Activated T-helper 1 cell treated with Interleukin-2 at 50 U/mL for 16 hours (primary cell): ENCODE results near the gene FLAD1.

Experiments
- DNase-seq: peaks from one replicate; pipeline ENCODE4 v3.0.0-alpha.2; 2020; ENCODE audit warnings: low read depth

The FLAD1 gene

DNA sequence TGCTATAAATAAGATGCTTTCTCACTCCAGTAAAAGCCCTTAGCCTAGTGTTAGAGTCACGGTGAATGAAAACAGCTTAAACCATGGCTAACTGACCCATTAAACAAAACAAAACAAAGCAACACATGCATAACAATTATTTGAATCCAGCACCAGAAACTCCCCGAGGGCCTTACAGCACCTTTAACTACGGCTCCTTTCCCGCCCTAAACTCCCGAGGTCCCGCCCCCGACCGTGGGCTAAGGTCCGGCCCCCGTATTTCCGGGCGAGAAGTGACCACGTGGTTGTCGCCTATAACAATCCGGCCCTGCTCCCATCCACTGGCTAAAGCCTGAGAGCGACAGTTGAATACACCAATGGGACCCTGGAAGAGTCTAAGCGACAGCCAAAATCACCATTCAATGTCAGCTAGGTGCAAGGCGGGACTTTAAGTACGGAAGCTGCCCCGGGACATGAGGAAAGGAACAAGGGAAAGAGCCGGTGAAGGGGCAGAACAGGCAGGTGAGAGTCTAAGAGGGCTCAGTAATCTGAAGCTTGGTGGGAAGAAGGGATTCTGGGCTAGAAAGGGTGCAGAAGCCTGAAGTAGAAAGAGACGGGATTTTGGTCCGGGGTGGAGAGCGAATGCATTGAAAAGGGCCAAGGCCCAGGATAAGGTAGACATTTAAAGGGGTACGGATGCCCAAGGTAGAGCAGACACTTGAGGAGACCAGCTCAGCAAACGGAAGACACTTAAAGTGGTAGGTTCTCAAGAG is at the start of gene FLAD1:
Gene FLAD1 (plus strand): TSS at position 448 of the 752 bp plus-strand sequence. CDS start 351 bp downstream, outside the sequence.
- peak; percentile 90 for DNase-seq

DNA sequence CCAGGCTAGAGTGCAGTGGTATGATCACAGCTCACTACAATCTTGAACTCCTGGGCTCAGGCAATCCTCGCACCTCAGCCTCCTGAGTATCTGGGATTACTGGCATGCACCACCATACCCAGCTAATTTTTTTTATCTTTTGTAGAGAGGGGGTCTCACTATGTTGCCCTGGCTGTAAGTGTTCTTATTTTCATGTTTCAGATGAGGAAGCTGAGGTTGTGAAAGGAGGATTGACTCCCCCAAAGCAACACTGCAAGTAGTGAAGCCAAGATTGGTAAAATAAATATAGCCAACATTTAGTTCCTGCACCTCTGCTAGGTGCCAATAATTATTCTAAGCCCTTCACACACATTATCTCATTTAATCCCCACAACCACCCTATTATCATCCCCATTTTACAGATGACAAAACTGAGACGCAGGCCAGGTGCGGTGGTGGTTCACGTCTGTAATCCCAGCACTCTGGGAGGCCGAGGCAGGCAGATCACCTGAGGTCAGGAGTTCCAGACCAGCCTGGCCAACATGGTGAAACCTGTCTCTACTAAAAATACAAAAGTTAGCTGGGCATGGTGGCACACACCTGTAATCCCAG is 48.7 kb upstream of the FLAD1 start:
- DNase-seq = no peak

DNA sequence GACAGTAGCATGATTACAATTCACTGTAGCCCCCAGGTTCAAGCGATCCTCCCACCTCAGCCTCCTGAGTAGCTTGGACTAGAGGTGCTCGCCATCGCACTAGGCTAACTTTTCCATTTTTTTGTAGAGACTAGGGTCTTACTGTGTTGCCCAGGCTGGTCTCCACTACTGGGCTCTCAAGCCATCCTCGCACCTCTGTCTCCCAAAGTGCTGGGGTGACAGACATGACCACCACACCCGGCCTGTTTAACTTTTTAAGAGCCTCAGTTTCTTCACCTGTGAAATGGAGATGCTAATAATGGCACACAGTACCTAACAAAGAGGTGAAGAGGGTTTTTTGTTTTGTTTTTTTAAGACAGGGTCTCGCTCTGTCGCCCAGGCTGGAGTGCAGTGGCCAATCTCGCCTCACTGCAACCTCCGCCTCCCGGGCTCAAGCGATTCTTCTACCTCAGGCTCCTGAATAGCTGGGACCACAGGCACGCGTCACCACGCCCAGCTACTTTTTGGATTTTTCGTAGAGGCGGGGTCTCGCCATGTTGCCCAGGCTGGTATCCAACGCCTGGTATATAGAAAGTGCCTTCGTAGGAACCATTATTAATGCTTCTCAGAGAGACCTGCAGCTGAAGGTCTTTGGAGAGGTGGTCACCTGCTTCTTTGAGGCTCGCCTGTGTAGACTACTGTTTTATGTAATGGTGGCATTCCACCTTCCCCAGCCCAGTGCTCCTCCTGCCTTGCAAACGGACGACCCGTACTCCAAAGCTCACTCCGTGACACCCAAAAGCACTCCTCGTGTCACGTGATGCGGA is 47.2 kb upstream of the FLAD1 start:
- no peak for DNase-seq

DNA sequence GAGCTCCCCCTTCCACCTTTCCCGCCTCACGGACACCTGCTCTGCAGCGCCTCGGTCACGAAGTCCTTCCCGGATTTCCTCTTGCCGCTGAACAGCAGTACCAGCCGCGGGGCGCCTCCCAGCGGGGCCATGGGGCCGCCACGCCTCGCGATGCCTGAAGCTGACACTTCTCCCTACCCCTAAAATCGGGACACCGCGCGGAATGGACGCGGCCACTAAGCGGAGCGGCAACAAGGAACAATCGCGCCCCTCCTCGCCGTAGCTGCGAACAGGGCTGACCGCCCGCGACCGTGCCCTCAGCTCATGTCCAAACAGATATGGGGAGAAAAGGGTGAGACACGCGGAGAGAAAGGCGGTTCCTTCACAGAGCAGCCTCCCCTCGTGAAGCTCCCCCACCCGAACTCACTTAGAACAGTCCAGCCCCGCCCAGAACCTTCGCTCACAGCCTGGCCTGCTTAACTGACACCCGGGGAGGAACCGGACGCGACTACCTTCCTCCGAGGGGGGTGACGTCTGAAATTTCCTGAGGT is 46.5 kb upstream of the FLAD1 start, which contains the start of gene PMVK:
Gene PMVK (minus strand): TSS at position 165 of the 530 bp plus-strand sequence. CDS start 34 bp downstream, at position 131.
- peak; percentile 89 for DNase-seq

DNA sequence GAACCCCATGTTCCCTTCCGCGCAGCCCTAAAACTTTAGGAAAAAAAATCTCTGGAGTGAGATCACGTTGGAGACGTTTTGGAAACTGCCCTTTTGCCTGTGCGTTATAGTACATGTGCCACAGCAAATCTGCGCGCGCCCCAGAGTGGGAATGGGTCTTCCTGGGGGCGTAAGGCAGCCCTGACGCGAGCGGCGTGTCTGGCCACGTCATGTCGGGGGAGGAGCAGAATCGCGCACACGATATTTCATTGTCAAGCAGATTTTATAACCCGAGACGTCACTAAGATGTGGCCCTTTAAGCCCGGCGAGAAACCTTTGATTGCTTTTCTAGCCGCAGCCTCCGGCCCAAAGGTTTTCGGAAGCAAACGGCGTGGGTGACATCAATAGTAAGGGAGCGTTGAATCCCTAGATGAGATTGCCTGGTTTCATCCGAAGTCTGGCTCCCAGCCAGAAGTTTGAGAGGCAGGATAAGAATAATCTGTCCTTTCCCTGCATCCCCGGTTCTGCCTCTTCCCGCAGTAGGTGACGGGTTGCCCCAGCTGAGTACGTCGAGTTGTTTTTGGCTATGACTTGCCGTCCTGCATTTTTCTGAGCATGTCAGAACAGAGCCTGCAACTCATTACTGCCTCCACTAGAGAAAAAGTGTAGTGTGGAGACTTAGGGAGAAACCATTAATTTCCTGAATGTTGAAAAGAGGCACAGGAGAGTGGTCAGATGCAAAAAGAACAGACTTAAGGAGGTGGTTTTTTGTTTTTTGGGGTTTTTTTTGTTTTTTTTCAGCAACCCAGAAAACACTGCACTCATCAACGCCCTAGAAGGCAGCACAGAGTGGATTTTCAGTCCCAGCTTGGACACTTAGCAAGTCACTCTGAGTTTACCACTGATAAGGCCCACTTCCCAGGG is 45.8 kb upstream of the FLAD1 start:
- peak; percentile 77 for DNase-seq

DNA sequence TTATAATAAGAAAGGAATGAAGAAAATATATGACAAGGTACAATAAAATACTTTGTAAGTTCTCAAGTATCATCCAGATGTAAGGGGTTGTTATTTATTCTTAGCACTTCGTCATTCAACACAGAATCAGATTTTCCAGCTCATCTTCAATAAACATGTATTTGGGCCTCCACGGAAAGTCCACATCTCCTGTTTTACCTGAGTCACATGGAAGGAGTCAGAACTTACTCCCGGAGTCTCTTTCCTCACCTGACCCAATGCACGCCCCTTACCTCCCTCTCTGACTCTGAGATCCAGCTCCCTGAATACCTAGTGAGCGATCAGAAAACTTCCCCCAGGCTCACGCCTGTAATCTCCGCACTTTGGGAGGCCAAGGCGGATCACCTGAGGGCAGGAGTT is 45.2 kb upstream of the FLAD1 start:
- DNase-seq = no peak

DNA sequence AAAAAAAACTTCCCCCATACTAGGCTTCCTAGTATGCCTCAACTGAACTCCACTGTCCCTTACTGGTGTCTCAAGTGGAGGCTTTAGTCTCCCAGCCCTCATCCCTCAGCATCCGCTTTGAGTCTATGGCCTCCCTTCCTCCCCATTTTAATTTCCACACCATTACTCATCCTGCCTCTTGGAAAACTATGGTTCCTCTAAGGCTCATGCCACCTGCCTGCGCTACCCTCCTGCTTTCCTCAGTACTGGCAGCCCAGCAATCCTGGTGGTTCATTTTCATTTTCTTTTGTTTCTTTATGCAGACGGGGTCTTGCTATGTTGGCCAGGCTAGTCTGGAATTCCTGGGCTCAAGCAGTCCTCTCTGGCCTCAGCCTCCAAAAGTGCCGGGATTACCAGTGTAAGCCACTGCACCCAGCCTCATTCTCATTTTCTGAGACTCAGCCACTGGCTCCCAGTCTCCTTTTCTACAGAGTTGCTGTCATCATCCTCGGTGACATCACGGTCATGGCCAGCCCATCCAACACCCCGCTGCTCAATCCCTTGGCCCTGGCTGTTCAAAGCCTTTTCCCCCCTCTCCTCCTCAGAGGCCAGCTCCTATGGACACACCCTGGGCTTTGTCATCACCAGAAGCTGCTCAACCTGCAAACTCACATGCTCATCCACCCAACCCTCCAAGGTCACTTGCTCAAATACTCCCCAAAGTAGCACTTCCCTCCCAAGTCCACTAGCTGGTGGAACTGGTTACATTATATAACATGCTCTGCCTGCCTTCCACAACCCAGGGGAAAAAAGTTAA is 44.3 kb upstream of the FLAD1 start:
- DNase-seq = no peak

DNA sequence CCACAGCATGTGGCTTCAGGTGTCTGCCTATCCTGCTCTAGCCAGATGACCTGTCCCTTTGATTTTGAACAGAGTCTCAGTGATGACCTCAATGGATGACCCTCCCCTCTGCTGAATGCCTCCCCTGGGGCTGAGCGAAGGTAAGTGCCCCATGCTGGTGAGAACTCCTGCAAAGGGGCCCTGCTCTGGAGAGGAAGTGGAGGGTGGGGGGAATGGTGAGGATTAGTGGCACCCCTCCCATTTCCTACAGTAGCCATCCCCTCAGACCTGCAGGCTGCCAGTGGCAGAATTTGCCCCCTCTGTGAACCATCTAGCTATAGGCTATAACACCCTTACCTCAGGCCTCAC is 43.0 kb upstream of the FLAD1 start:
- no peak for DNase-seq

DNA sequence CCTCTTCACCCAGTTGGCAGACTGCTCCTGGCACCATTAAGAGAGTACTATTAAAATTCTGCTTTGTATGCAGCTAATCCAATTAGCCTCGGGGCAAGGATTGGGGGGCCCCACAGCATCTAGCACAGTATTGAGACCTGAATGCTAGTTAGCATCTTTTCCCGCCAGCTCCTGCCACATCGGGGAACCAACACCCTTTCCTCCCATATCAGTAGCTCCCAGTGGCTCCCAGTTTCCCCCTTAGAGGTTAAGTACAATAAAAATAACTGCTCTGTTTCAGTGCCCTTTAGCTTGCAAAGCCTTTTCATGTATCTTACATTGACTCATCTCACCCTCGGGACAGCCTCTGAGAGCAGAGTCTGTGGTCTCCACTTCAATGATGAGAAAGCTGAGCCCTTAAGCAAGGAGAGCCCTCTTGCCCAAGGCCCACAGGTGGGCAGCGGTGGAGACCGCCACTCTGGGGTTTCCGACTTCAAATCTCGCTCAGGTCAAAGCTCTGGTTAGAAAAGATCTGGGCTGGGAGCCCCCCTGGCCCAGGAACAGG is 42.4 kb upstream of the FLAD1 start:
- no peak for DNase-seq

DNA sequence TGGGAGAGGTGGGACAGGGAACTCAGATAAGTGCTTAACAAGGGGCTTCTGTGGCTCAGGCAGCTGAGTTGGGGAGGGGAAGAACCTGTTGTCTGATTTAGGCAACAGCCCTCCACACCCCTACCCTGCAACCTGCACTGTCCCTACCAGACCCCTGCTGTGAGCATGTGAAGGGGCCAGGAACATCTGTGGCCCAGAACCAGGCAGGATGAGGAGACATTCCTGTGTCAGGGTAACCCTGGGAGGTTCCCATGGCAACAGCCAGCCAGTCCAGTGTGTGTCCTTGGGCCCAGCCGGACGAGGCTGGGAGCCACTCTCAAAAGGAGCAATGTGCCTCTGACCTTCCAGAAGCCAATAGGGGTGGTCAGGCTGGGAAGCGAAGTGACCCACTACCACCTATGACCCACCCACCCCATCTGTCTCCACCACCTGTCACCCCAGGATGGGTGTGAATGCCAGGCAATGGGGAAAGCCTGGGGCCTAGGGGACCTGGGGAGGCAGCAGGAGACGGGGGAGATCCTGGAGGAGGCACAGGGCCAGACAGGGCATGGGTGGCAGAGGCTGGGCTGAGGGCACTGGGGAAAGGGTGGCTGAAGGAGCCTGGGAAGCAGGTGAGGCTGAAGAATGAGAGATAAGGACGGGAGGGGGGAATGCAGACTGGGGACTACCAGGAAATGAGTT is 41.7 kb upstream of the FLAD1 start:
- DNase-seq = no peak

DNA sequence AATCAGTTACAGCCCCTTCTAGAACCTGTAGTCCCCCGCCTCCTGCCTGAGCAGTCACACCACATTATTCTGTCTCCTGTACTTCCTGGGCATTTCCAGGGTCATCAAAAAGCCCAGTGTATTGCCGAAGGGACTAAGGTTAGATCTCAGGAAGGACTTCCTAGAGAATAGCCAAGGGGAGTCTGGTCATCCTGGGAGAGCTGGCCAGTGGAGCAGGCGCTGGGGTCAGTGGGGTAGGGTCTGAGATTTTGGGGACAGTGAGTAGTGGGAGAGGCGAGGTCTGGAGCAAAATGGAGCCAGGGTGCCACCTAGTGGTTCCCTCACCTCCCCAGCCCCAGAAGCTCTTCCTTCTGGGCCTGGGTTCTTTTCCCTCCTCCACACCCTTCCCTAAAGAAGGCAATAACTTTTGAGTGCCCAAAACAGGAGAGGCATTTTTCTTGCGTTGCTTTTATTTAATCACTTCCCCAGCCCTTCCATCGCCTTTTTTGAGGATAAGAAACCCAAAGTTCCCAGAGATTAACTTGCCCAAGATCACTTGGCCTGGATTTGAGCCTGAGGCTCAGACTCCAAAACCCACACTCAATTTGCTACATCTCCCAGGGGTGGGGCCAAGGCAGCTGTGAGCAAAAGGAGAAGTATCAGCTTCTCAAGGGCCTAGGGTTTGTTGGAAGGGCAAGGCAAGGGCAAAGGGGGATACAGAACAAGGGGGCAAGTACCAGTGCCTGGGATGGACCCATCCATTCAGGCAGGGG is 39.3 kb upstream of the FLAD1 start:
- DNase-seq = no peak

DNA sequence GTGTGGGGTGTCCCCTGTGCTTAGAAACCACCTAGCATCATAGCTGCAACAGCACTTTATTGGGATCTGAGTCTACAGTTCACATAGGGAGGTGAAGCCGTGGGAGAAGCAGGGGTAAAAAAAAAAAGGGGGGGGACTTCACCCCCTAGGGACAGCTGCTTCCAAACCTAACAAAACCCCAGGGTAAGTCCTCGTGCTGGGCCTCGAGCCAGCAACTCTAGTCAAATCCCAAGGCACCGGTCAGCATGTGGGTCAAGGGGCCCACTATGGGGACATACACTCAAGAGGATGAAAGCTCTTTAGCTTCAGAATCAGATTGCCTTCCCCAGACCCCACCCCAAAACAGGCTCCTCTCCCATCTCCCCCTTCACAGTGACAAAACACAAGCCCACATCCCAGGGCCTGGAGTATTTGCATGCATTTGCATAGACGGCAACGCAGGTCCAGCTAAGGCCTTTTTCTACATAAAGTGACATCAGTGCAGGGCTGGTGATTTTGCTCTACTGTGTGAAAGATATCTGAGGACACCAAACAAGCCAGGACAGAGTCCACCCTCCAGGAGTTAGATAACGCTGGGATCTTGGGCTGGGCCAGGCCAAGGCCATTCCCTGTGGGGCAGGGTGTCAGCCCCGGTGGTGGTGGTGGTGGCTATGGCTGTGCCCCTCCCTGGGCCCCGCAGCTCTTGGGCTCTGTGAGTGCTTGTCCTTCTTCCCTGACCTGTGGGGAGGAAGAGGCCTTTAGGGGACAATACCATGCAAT is 38.6 kb upstream of the FLAD1 start:
- no peak for DNase-seq

DNA sequence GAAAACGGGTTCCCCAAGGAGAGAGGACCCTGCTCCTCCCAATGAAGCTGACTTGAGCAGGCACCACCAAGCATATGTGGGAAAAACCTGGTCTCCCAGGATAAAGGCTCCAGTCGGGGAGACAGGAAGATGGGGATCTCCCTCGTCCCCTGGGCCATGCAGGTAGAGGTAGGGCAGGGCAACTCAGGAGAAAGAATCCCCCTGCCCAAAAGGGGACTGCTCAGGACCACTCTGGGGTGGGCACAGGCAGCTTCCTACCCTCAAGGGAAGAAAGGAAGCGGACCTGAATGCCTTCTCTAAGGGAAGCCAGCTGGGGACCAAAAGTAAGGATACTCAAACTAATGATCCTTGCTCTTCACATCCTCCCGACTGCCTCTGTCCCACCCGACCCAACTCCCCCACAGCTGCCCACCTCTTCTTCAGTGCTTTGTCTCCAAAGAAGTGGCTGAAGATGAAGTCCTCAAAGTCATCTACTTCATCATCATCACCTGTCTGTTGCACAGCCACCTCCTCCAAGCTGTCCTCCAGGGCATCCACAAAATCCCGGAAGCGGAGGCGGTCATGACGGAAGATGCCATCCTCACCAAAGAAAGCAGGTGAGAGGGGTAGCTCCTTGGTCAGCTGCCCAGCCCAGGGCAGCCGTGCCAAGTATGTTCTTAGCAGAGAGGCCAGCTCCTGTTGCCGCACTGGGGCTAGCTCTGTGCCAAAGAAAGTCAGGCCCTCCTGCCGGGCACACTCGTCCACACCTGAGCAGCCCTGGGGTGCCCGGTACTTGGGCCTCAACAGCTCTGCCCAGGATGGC is 37.8 kb upstream of the FLAD1 start:
- no peak for DNase-seq

DNA sequence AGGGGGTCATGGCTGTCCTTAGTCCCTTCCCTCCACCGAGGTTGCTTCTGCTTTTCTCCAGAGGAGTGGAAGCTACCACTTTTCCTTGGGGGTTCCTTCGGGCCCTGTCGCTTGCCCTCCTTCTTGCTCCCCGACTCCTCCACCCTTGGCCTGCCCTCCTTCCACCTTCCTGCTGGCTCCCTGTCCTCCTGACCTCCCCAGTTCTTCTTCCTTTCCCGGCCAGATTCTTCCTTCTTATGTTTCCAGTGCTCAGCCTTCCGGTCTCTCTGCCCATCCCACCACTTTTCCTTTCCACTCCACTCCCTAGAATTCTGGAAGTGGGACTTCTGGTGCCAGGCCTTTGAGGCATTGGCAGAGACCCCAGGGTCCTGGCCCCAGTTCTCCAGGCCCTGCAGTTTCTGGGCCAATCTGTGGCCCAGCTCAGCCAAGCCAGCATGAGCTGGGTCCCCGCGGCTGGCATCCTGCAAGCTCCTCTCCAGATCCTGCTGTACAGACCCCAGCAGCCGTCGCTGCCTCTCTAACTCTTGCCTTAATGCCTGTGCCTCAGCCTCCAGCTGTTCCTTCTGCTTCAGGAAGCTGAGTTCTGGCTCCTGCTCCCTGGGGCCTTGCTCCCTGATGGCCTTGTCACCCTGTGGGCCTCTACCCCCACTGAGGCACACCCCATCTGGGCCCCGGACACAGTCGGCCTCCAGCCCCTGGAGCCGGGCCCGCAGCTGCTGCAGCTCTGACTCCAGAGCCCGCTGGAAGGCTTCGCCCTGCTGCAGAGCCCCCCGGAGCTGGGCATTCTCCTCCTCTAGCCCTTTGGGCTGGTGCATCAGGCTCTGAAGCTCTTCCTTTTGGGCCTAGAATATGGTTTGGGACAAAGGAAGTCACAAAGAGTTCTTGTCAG is 36.9 kb upstream of the FLAD1 start:
- DNase-seq = no peak

DNA sequence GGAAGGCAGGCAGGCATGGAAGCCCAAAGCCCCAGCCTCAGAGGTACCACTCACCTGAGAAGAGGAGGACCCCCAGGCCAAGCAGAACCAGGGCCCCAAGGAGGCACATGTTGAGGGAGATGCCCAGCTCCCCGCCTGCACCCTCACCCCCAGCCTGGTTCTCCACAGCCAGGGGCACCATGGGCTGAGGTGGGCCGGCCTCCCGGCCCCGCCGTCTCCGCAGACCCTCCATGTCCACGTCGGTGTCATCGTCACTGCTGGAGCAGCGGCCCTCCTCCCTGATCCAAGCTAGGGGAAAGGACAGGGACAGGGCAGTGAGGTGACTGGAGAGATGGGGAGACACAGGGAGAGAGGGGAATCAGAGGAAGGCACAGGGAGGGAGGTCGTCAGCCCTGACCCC is 35.1 kb upstream of the FLAD1 start:
- DNase-seq = no peak

DNA sequence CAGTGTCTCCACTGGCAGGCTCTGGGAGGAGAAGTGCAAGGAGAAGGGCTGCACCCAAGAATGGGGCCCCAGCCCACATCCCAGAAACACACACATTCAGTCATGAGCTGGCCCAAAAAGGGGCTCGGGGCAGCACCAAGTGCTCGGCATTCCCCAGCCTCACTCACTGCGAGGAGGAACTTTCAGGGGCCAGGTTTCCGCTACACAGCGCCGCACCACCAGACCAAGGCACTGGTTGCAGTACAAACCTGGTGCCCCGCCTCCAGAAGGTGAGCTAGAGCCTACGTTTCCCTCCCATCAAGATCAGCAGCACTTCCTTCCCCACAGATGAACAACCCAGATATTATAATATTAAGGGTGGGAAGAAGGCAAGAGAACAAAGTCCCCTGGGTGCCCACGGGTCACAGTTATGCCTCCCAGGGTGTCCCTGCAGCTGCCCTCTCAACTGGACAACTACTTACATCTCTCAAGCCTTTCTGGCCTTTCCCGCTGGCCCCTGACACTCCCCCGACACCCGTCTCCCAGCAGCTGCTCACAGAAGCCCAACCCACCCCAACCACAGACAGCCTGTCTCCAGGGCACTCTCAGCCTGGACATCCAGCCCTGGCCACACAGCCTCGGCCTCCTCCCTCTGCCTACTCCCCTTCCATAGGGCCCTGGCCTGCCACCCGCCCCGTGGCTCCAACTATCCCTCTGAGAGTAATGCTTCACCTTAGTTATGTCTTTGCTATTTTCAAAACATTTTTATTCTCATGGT is 31.1 kb upstream of the FLAD1 start:
- DNase-seq = peak; percentile 44
